Erythroblast (primary cell): ENCODE data around the gene EIF3J.

Source experiments
- GATA1 ChIP-seq: IDR thresholded peaks from 2 replicates; pipeline ENCODE4 v1.6.1; 2011; ENCODE audit warnings: low read depth, mild to moderate bottlenecking, control low read depth, low read length, moderate library complexity
- POLR2A ChIP-seq: IDR thresholded peaks from 2 replicates; pipeline ENCODE4 v1.6.1; 2011; ENCODE audit warnings: mild to moderate bottlenecking, low read length

- peak; percentile 37 for TF ChIP-seq POLR2A
- no peak for TF ChIP-seq GATA1
Observed at GRCh38 chr15:44542596-44542995, 5.6 kb downstream of the EIF3J start.
